Peyer's patch (tissue), 4 donors: ENCODE results near the gene YARS1. TPM values are rescaled to one million over a fixed set of nuclear protein-coding genes. Genes with fewer than 3 reads are reported as not detected.

Experiments used
- DNase-seq, 3 donors: peaks; one replicate each; pipeline ENCODE4 v3.0.0-alpha.2; 2017 to 2019
- H3K27ac ChIP-seq, 4 donors: fragments of 200-600 bp; sonication (generic); one replicate each; pipeline ENCODE4 v1.5.1; 2016 to 2019
- H3K27me3 ChIP-seq, 2 donors: fragments of 200-600 bp; sonication (generic); one replicate each; pipeline ENCODE4 v1.5.1; 2019
- H3K36me3 ChIP-seq, 3 donors: fragments of 200-600 bp; sonication (generic); one replicate each; pipeline ENCODE4 v1.5.1; 2016 to 2019
- H3K4me1 ChIP-seq, 4 donors: fragments of 200-600 bp; sonication (generic); one replicate each; pipeline ENCODE4 v1.5.1; 2016 to 2019
- H3K4me3 ChIP-seq, 4 donors: fragments of 200-600 bp; sonication (generic); 1 replicate in 3 of 4; 2 replicates in 1 of 4; pipeline ENCODE4 v1.5.1; 2016 to 2019; ENCODE audit warnings: mild to moderate bottlenecking in 1 of 4
- H3K9me3 ChIP-seq, 4 donors: fragments of 200-600 bp; sonication (generic); one replicate each; pipeline ENCODE4 v1.5.1; 2016 to 2019; ENCODE audit warnings: mild to moderate bottlenecking in 1 of 4
- CTCF ChIP-seq, 6 experiments: fragments of 450-650 bp in 4 of 6; fragments of 200-600 bp in 2 of 6; sonication (generic) in 1 of 6; IDR thresholded peaks; one replicate each; pipeline ENCODE4 v1.5.1; 2017 to 2019; ENCODE audit warnings: antibody characterized with exemption in 6 of 6, mild to moderate bottlenecking in 3 of 6, moderate library complexity in 1 of 6
- POLR2A ChIP-seq, 2 donors: fragments of 450-650 bp; IDR thresholded peaks; one replicate each; pipeline ENCODE4 v1.5.1; 2017; ENCODE audit warnings: antibody characterized with exemption in 2 of 2, mild to moderate bottlenecking in 2 of 2, moderate library complexity in 2 of 2
- total RNA-seq, 4 donors: library from RNA; depleted of rRNA; stranded (reverse); fragments of >200 nt; gene quantifications; one replicate each; pipeline ENCODE4 v1.1.0, GENCODE V29; 2016

YARS1 gene
- total RNA-seq, 4 donors from 2014 or later, result 29.6 to 93.3 (median 50.4) TPM

DNA sequence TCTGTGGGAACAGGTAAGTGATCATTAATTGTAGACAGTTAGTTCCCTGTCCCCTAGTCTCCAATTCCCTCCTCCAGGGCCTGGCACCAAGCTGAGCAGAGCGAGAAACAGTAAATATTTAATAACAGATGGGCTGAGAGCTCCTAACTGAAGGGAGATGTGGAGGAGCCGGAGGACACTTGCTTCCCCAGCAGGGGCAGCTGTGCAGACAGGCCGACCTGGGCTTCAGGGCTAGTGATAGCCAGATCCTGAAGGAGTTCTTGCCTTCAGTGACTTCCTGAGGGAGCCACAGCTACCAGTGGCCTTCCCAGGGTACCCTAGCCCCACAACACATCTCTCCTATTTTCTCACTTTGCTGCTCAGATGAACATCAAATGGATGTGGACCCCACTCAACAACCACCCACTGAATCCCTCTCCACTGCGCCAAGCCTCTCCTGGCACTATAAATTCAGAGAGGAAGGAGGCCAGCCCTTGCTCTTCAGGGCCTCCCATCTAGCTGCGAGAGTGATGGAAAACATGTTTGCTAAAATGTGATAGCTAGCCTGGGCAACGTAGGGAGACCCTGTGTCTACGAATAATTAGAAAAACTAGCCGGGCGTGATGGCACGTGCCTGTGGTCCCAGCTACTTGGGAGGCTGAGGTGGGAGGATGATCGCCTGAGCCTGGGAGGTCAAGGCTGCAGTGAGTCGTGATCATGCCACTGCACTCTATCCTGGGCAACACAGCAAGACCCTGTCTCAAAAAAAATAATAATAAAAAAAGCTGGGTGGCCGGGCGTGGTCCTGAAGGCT, 87.7 kb downstream of the YARS1 start:
- Histone ChIP-seq H3K27ac (no peak overlapping the region), H3K9me3 (no peaks in the 10 kb centered on the region), H3K27me3 (no peaks in the 10 kb centered on the region), H3K4me1 (peaks cover 0 to 12% (median 0%) of the 10 kb centered on the region in 4 donors), H3K36me3 (no peaks in the 10 kb centered on the region), H3K4me3 (no peak overlapping the region)
- TF ChIP-seq POLR2A (IDR thresholded peaks at IDR 0.05), result no peak
- TF ChIP-seq CTCF (IDR thresholded peaks at IDR 0.05), result no peak
- no peak for DNase-seq

- TF ChIP-seq CTCF (IDR thresholded peaks at IDR 0.05), result no peak
- TF ChIP-seq POLR2A (IDR thresholded peaks at IDR 0.05), result no peak
- H3K9me3 ChIP-seq, result no peaks in the 10 kb centered on the region
- no peak for DNase-seq
- no peaks in the 10 kb centered on the region for H3K27me3 ChIP-seq
- no peaks in the 10 kb centered on the region for H3K36me3 ChIP-seq
- peaks cover 0 to 12% (median 0%) of the 10 kb centered on the region in 4 donors for H3K4me1 ChIP-seq
- H3K4me3 ChIP-seq, result no peak overlapping the region
- no peak overlapping the region for H3K27ac ChIP-seq
Observed at GRCh38 chr1:32728413-32729077, 88.6 kb downstream of the YARS1 start.

DNA sequence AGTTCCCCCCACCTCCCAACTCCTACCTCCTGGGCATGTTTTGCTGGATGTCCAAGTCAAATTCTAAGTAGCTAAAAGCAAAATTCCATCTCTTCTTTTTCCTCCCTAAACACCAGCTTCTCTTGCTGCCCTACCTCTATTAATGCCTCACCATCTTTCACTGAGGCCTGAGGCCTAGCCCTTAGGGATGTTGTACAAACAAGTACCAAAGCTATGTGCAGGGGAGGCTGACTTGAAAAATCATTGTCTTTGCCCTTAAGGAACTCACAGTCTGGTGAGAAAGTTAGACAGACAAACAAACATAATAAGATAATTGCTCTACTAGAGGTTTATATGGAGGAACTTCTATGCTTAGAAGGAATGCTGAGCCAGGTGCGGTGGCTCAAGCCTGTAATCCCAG, 89.3 kb downstream of the YARS1 start:
- no peaks in the 10 kb centered on the region for H3K36me3 ChIP-seq
- no peaks in the 10 kb centered on the region for H3K27me3 ChIP-seq
- TF ChIP-seq CTCF (IDR thresholded peaks at IDR 0.05) (no peak), POLR2A (IDR thresholded peaks at IDR 0.05) (no peak)
- H3K4me3 ChIP-seq, result no peak overlapping the region
- no peak overlapping the region for H3K27ac ChIP-seq
- DNase-seq, result no peak
- no peaks in the 10 kb centered on the region for H3K9me3 ChIP-seq
- H3K4me1 ChIP-seq, result peaks cover 0 to 12% (median 0%) of the 10 kb centered on the region in 4 donors

DNA sequence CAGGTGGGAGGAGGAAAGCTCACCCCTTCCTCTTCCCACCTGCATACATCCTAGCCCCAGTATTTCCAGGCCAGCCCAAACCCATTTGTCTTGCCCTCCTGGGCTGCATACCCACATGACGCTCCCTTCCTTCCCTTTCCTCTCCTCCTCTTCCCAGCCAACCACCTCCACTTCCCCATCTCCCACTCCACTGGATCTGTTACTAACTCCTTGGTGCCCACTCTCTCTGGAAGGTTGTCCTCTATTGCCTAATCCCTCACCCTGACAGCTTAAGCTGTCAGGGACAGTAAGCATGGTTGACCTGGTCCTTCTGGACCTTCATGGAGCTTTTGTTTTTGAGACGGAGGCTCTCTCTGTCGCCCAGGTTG, 91.6 kb downstream of the YARS1 start:
- H3K27ac ChIP-seq, result no peak overlapping the region

More for the DNA sequence above, 91.6 kb downstream of the YARS1 start:
- H3K4me3 ChIP-seq, result no peak overlapping the region
- no peaks in the 10 kb centered on the region for H3K36me3 ChIP-seq
- H3K9me3 ChIP-seq, result no peaks in the 10 kb centered on the region
- peaks cover 0 to 12% (median 0%) of the 10 kb centered on the region in 4 donors for H3K4me1 ChIP-seq
- H3K27me3 ChIP-seq, result no peaks in the 10 kb centered on the region
- no peak for DNase-seq
- TF ChIP-seq POLR2A (IDR thresholded peaks at IDR 0.05) (no peak), CTCF (IDR thresholded peaks at IDR 0.05) (no peak)

Other genes with a start within 250 kb of the YARS1 start
- gene ZBTB8OS, start 166.8 kb downstream of the YARS1 start, total RNA-seq, result 10 to 100 TPM; 34.7 to 56.2 (median 44.1) TPM
- gene RBBP4, start 166.2 kb downstream of the YARS1 start, total RNA-seq, result 100 to 1,000 TPM in 3 of 4 donors, 10 to 100 TPM in 1; 72.1 to 172 (median 109) TPM
- gene SYNC, start 114.6 kb downstream of the YARS1 start, total RNA-seq, result 10 to 100 TPM in 1 of 4 donors, 1 to 10 TPM in 3; 8.3 to 19.8 (median 9.2) TPM
- 100 to 1,000 TPM in 1 of 4 donors, 10 to 100 TPM in 3; 44.3 to 178 (median 58.1) TPM for gene S100PBP, start 295 bp upstream of the YARS1 start, total RNA-seq
- gene FNDC5, start 53.6 kb upstream of the YARS1 start, total RNA-seq, result 1 to 10 TPM in 1 of 4 donors, not detected in 3; 1.8 TPM
- gene HPCA, start 69.1 kb upstream of the YARS1 start, total RNA-seq, result under 1 TPM in 1 of 4 donors, not detected in 3; 0.53 TPM
- 100 to 1,000 TPM; 228 to 892 (median 538) TPM for gene TMEM54, start 84.0 kb upstream of the YARS1 start, total RNA-seq
- 10 to 100 TPM; 28.1 to 62.1 (median 54.6) TPM for gene RNF19B, start 147.5 kb upstream of the YARS1 start, total RNA-seq
- gene AK2, start 219.5 kb upstream of the YARS1 start, total RNA-seq, result 100 to 1,000 TPM; 273 to 366 (median 293) TPM